DMS 273 treated with DMSO at 0.1 percent for 48 hours (cell line): ENCODE measurements around the gene MYO5A.
"Not testable (repeated sequence)": the region's sequence is repeated elsewhere in the genome, so short reads cannot be mapped to it uniquely, and the experiment has no call there.

Experiments
- DNase-seq: peaks from one replicate; lab custom pipeline; 2025; lab: John Stamatoyannopoulos, UW

The MYO5A gene

GRCh38 chr15:52417957-52418356, 110.7 kb downstream of the MYO5A start:
- DNase-seq = no peak

- DNase-seq = no peak
Measured at GRCh38 chr15:52417521-52417920, 111.2 kb downstream of the MYO5A start.

- not testable (repeated sequence) for DNase-seq
Measured at GRCh38 chr15:52416566-52416965, 112.1 kb downstream of the MYO5A start.

- DNase-seq = no peak
Measured at GRCh38 chr15:52415628-52416027, 113.1 kb downstream of the MYO5A start.

GRCh38 chr15:52414936-52415335, 113.7 kb downstream of the MYO5A start:
- no peak for DNase-seq

GRCh38 chr15:52408823-52409222, 119.9 kb downstream of the MYO5A start:
- DNase-seq = no peak

GRCh38 chr15:52407374-52407773, 121.3 kb downstream of the MYO5A start:
- no peak for DNase-seq

- DNase-seq = no peak
Measured at GRCh38 chr15:52406601-52407000, 122.1 kb downstream of the MYO5A start.

GRCh38 chr15:52405856-52406255, 122.8 kb downstream of the MYO5A start:
- DNase-seq = no peak

- DNase-seq = no peak
Measured at GRCh38 chr15:52397118-52397517, 131.6 kb downstream of the MYO5A start.

GRCh38 chr15:52394118-52394517, 134.6 kb downstream of the MYO5A start:
- no peak for DNase-seq

GRCh38 chr15:52392008-52392687, 136.5 kb downstream of the MYO5A start:
- no peak for DNase-seq

GRCh38 chr15:52391069-52391468, 137.6 kb downstream of the MYO5A start:
- no peak for DNase-seq

GRCh38 chr15:52385670-52386069, 143.0 kb downstream of the MYO5A start:
- no peak for DNase-seq

GRCh38 chr15:52383100-52383588, 145.5 kb downstream of the MYO5A start:
- DNase-seq = no peak

GRCh38 chr15:52382647-52383046, 146.0 kb downstream of the MYO5A start:
- DNase-seq = no peak

- DNase-seq = no peak
Measured at GRCh38 chr15:52379395-52380106, 149.1 kb downstream of the MYO5A start.

- DNase-seq = no peak
Measured at GRCh38 chr15:52378746-52379394, 149.8 kb downstream of the MYO5A start.

GRCh38 chr15:52370010-52370409, 158.7 kb downstream of the MYO5A start:
- DNase-seq = no peak

- DNase-seq = no peak
Measured at GRCh38 chr15:52369455-52369854, 159.2 kb downstream of the MYO5A start.

- no peak for DNase-seq
Measured at GRCh38 chr15:52369030-52369429, 159.7 kb downstream of the MYO5A start.

- DNase-seq = no peak
Measured at GRCh38 chr15:52368402-52368801, 160.3 kb downstream of the MYO5A start.

- DNase-seq = no peak
Measured at GRCh38 chr15:52362497-52362896, 166.2 kb downstream of the MYO5A start.
